ENCODE results near the gene RMRP.

DNA sequence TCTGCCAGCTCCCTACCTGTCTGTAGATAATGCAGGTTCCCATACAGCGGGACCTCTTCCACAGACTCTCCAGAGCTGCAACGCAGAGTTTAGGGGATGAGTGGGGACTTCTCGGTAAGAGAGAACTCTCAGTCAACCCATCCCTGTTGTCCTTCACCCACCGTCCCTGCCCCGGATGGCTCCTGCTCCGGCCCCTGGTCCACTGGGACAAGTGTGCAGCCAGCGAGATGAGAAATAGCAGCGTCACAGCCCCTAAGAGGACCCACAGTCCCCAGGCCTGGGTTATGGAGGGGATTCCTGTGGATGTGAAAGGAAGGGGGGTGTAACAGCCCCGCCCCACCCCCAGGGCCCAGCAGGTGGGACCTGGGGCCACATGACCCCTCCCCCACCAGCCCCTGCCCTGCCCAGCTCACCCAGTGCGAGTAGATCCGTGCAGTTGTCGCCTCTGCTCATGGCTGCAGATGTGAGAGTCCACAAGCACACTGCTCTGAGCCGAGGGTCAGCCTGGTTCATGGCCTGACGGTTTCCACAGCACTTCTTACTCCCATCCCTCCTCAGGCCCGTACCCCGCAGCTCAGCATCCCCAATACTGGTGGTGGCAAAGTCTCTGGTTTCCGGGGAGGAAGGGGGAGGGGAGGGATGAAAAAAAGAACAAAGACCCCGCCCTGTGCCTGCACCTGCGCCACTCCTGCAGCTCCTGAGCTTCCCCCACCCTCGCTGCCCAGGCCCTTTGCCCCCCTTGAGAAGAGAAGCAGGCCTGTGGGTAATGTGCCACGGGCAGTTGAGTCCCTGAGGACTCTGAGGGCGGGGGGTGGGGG lies 7.3 kb downstream of the RMRP start, which contains the start of gene SIT1:
- no peak for TF ChIP-seq CTCF (IDR thresholded peaks at IDR 0.05; ENCODE audit: low read depth, low read length)
- TF ChIP-seq POLR2A (IDR thresholded peaks at IDR 0.05; ENCODE audit: extremely low read depth, insufficient read length): no peak
- no peak for TF ChIP-seq MAX (IDR thresholded peaks at IDR 0.05; ENCODE audit: low read depth, low read length)
- no peak for TF ChIP-seq MYC (IDR thresholded peaks at IDR 0.05; ENCODE audit: low read depth, low read length)
